MM.1S (cell line): ENCODE results near the gene UBE2S.
"Not testable (repeated sequence)": the region's sequence is repeated elsewhere in the genome, so short reads cannot be mapped to it uniquely, and the experiment has no call there.

Experiments used
- DNase-seq: peaks from one replicate; pipeline ENCODE4 v3.0.0-alpha.2; 2015
- H2AFZ ChIP-seq: fragments of 300-600 bp; sonication (generic); 2 replicates; pipeline ENCODE4 v1.6.0; 2016; ENCODE audit warnings: antibody characterized with exemption, low read length
- H3F3A ChIP-seq: fragments of 300-600 bp; sonication (generic); 2 replicates; pipeline ENCODE4 v1.6.1; 2016; ENCODE audit warnings: mild to moderate bottlenecking, antibody characterized with exemption, low read length, moderate library complexity, mixed read lengths; ENCODE audit not compliant: insufficient read depth
- H3K27ac ChIP-seq: fragments of 300-600 bp; sonication (generic); 2 replicates; pipeline ENCODE4 v1.5.1; 2016; ENCODE audit warnings: mild to moderate bottlenecking, low read length
- H3K27me3 ChIP-seq: fragments of 300-600 bp; sonication (generic); replicated peaks from 2 replicates; pipeline ENCODE4 v1.6.0; 2016; ENCODE audit warnings: low read length; ENCODE audit not compliant: insufficient read depth
- H3K36me3 ChIP-seq: fragments of 300-600 bp; sonication (generic); replicated peaks from 2 replicates; pipeline ENCODE4 v1.6.1; 2016; ENCODE audit warnings: mild to moderate bottlenecking, low read length, mixed read lengths; ENCODE audit not compliant: insufficient read depth
- H3K4me1 ChIP-seq: fragments of 300-600 bp; sonication (generic); 2 replicates; pipeline ENCODE4 v1.6.1; 2016; ENCODE audit warnings: low read length, mixed read lengths
- H3K4me2 ChIP-seq: fragments of 300-600 bp; sonication (generic); 2 replicates; pipeline ENCODE4 v1.6.0; 2016; ENCODE audit warnings: low read depth, low read length
- H3K4me3 ChIP-seq: fragments of 300-600 bp; sonication (generic); 2 replicates; pipeline ENCODE4 v1.5.1; 2016; ENCODE audit warnings: low read length, mixed read lengths
- H3K79me2 ChIP-seq: fragments of 300-600 bp; sonication (generic); 2 replicates; pipeline ENCODE4 v1.6.1; 2016; ENCODE audit warnings: mixed run types, low read length, mixed read lengths
- H3K9ac ChIP-seq: fragments of 300-600 bp; sonication (generic); 2 replicates; pipeline ENCODE4 v1.6.1; 2016; ENCODE audit warnings: low read length, mixed read lengths
- H3K9me2 ChIP-seq: fragments of 300-600 bp; sonication (generic); replicated peaks from 2 replicates; pipeline ENCODE4 v1.6.1; 2016; ENCODE audit warnings: mild to moderate bottlenecking, low read length, mixed read lengths; ENCODE audit not compliant: insufficient read depth
- H3K9me3 ChIP-seq: fragments of 300-600 bp; sonication (generic); replicated peaks from 2 replicates; pipeline ENCODE4 v1.6.1; 2016; ENCODE audit warnings: mild to moderate bottlenecking, low read length, mixed read lengths; ENCODE audit not compliant: insufficient read depth
- H4K20me1 ChIP-seq: fragments of 300-600 bp; sonication (generic); 2 replicates; pipeline ENCODE4 v1.6.1; 2016; ENCODE audit warnings: mild to moderate bottlenecking, low read length, moderate library complexity, mixed read lengths; ENCODE audit not compliant: insufficient read depth
- CTCF ChIP-seq: fragments of 300-600 bp; sonication (generic); IDR thresholded peaks from 2 replicates; pipeline ENCODE4 v1.5.1; 2016; ENCODE audit warnings: antibody characterized with exemption, low read length, mixed read lengths
- EZH2 ChIP-seq: fragments of 300-600 bp; sonication (generic); optimal IDR thresholded peaks from 2 replicates; pipeline ENCODE3; 2017; ENCODE audit warnings: low read depth, mild to moderate bottlenecking, antibody characterized with exemption, low read length, mixed read lengths
- EZH2phosphoT487 ChIP-seq: fragments of 300-600 bp; sonication (generic); IDR thresholded peaks from 2 replicates; pipeline ENCODE4 v1.6.1; 2018; ENCODE audit warnings: antibody characterized with exemption, low read length

UBE2S gene

GRCh38 chr19:55423225-55424005, 15.8 kb upstream of the UBE2S start:
- H3K27ac ChIP-seq: no peak overlapping the region
- DNase-seq: no peak
- no peak overlapping the region for H2AFZ ChIP-seq
- no peaks in the 10 kb centered on the region for H3F3A ChIP-seq
- no peaks in the 10 kb centered on the region for H3K79me2 ChIP-seq
- no peaks in the 10 kb centered on the region for H3K4me1 ChIP-seq
- H3K9me2 ChIP-seq: no peaks in the 10 kb centered on the region
- H3K9me3 ChIP-seq: no peaks in the 10 kb centered on the region
- H3K4me2 ChIP-seq: no peak overlapping the region
- peaks cover 70% of the 10 kb centered on the region for H3K27me3 ChIP-seq
- H3K9ac ChIP-seq: no peak overlapping the region
- TF ChIP-seq EZH2 (no peak), EZH2phosphoT487 (no peak), CTCF (no peak)
- H3K4me3 ChIP-seq: no peak overlapping the region
- H4K20me1 ChIP-seq: no peaks in the 10 kb centered on the region
- no peaks in the 10 kb centered on the region for H3K36me3 ChIP-seq

- peaks cover 53% of the 10 kb centered on the region for H3K27me3 ChIP-seq
- H4K20me1 ChIP-seq, H3F3A ChIP-seq, H3K9me2 ChIP-seq, H3K4me3 ChIP-seq, H3K36me3 ChIP-seq, H3K4me2 ChIP-seq, DNase-seq, H2AFZ ChIP-seq, H3K4me1 ChIP-seq, H3K79me2 ChIP-seq, H3K27ac ChIP-seq, H3K9me3 ChIP-seq, H3K9ac ChIP-seq: not testable (repeated sequence)
These were observed 13.7 kb upstream of the UBE2S start for GRCh38 chr19:55421281-55421680.

- H3K36me3 ChIP-seq: no peaks in the 10 kb centered on the region
- no peaks in the 10 kb centered on the region for H3K79me2 ChIP-seq
- no peak overlapping the region for H3K27ac ChIP-seq
- H3K9me3 ChIP-seq: no peaks in the 10 kb centered on the region
- no peak overlapping the region for H3K4me2 ChIP-seq
- no peaks in the 10 kb centered on the region for H3K9me2 ChIP-seq
- no peak overlapping the region for H2AFZ ChIP-seq
- TF ChIP-seq EZH2phosphoT487 (no peak), CTCF (no peak), EZH2 (no peak)
- H4K20me1 ChIP-seq: no peaks in the 10 kb centered on the region
- H3K27me3 ChIP-seq: peaks cover 46% of the 10 kb centered on the region
- no peak overlapping the region for H3K4me3 ChIP-seq
- no peaks in the 10 kb centered on the region for H3F3A ChIP-seq
- no peak for DNase-seq
- H3K9ac ChIP-seq: no peak overlapping the region
- H3K4me1 ChIP-seq: no peaks in the 10 kb centered on the region
These were observed 12.1 kb upstream of the UBE2S start for GRCh38 chr19:55419624-55420236.

- no peak for TF ChIP-seq EZH2phosphoT487
- TF ChIP-seq CTCF: no peak
- TF ChIP-seq EZH2: no peak
These were observed 11.5 kb upstream of the UBE2S start for GRCh38 chr19:55419103-55419502.

More at GRCh38 chr19:55419103-55419502, 11.5 kb upstream of the UBE2S start:
- Histone ChIP-seq H3K9me2 (no peaks in the 10 kb centered on the region), H3K4me2 (no peak overlapping the region), H3K9me3 (no peaks in the 10 kb centered on the region), H3K9ac (no peak overlapping the region), H3K27me3 (peaks cover 40% of the 10 kb centered on the region), H2AFZ (no peak overlapping the region), H3K4me1 (no peaks in the 10 kb centered on the region), H3K79me2 (no peaks in the 10 kb centered on the region), H3F3A (no peaks in the 10 kb centered on the region), H3K36me3 (no peaks in the 10 kb centered on the region), H3K27ac (no peak overlapping the region), H3K4me3 (no peak overlapping the region), H4K20me1 (no peaks in the 10 kb centered on the region)
- no peak for DNase-seq
